Thyroid gland (tissue), 4 donors: Measurements from ENCODE around the gene CEBPB. TPM values are rescaled to one million over a fixed set of nuclear protein-coding genes. Genes with fewer than 3 reads are reported as not detected.
A peak's percentile ranks its signal among the peaks of the same experiment; 100 is the strongest.

ENCODE experiments used
- DNase-seq, 2 donors: peaks; one replicate each; pipeline ENCODE4 v3.0.0-alpha.2; 2019
- H3K27ac ChIP-seq, 3 donors: fragments of 200-600 bp; sonication (generic); 1 replicate in 2 of 3; 2 replicates in 1 of 3; pipeline ENCODE4 v1.5.1; 2016 to 2019; ENCODE audit warnings: mild to moderate bottlenecking in 1 of 3, moderate library complexity in 1 of 3
- H3K27me3 ChIP-seq: fragments of 200-600 bp; sonication (generic); one replicate; pipeline ENCODE4 v1.5.1; 2019
- H3K36me3 ChIP-seq, 2 donors: fragments of 200-600 bp; sonication (generic); one replicate each; pipeline ENCODE4 v1.5.1; 2016 to 2019
- H3K4me1 ChIP-seq, 2 donors: fragments of 200-600 bp; sonication (generic); one replicate each; pipeline ENCODE4 v1.5.1; 2017 to 2019
- H3K4me3 ChIP-seq, 3 donors: fragments of 200-600 bp; sonication (generic); replicated peaks in 1 of 3; 1 replicate in 2 of 3; 2 replicates in 1 of 3; pipeline ENCODE4 v1.5.1; 2016; ENCODE audit warnings: mild to moderate bottlenecking in 1 of 3
- H3K9me3 ChIP-seq: fragments of 200-600 bp; sonication (generic); one replicate; pipeline ENCODE4 v1.5.1; 2017
- CTCF ChIP-seq, 6 experiments: fragments of 200-600 bp in 3 of 6; fragments of 450-650 bp in 3 of 6; sonication (generic) in 3 of 6; IDR thresholded peaks; one replicate each; pipeline ENCODE4 v1.5.1; 2016 to 2019; ENCODE audit warnings: antibody characterized with exemption in 6 of 6, mild to moderate bottlenecking in 2 of 6, inconsistent platforms in 1 of 6, moderate library complexity in 1 of 6
- POLR2A ChIP-seq, 2 donors: fragments of 450-650 bp; IDR thresholded peaks; one replicate each; pipeline ENCODE4 v1.6.1; 2017; ENCODE audit warnings: antibody characterized with exemption in 2 of 2, mild to moderate bottlenecking in 2 of 2, moderate library complexity in 1 of 2
- WGBS, 2 donors: methylation state at CpG; one replicate each; pipeline ENCODE4 v1.1.5; 2017; 5-methylcytosine and 5-hydroxymethylcytosine counted together
- intact Hi-C: fragments of 100-400 bp; cut with DNase I; formaldehyde crosslinking; loops from one replicate; pipeline ENCODE4 v1.15.1; 2023
- total RNA-seq, 4 donors: library from RNA; depleted of rRNA; stranded (reverse); fragments of >200 nt; gene quantifications; one replicate each; pipeline ENCODE4 v1.2.3, GENCODE V29; 2016

Gene CEBPB
- total RNA-seq, 4 donors from 2014 or later = 61.7 to 132 (median 104) TPM

- peak overlapping the region in 1 of 3 donors; percentile 98 for H3K27ac ChIP-seq
- peaks cover 13 to 23% of the 10 kb centered on the region in 2 donors for H3K4me1 ChIP-seq
- 89 to 94% methylated on average over 13 of the region's 18 CpGs for WGBS, 2 donors
- H3K9me3 ChIP-seq = no peaks in the 10 kb centered on the region
- no peak for TF ChIP-seq POLR2A (IDR thresholded peaks at IDR 0.05)
- TF ChIP-seq CTCF (IDR thresholded peaks at IDR 0.05) = no peak
- no peak overlapping the region for H3K4me3 ChIP-seq
- DNase-seq = no peak
- intact Hi-C loops = loop anchor here (2.0 to 5.0 kb wide), 2 partner anchors 272 to 388 kb away; no protein-coding TSS in a partner anchor
- H3K27me3 ChIP-seq = no peaks in the 10 kb centered on the region
- peaks cover 8 to 12% of the 10 kb centered on the region in 2 donors for H3K36me3 ChIP-seq
Observed at GRCh38 chr20:50188879-50189680, 1.6 kb upstream of the CEBPB start.

GRCh38 chr20:50189681-50190250, 864 bp upstream of the CEBPB start:
- Histone ChIP-seq H3K27ac (peak overlapping the region; percentile 98 to 99 (median 99)), H3K36me3 (peaks cover 13 to 18% of the 10 kb centered on the region in 2 donors), H3K27me3 (no peaks in the 10 kb centered on the region), H3K4me3 (peak overlapping the region in 1 of 3 donors; percentile 9), H3K9me3 (no peaks in the 10 kb centered on the region), H3K4me1 (peaks cover 20 to 30% of the 10 kb centered on the region in 2 donors)
- intact Hi-C loops = loop anchor here (2.0 to 5.0 kb wide), 2 partner anchors 271 to 388 kb away; no protein-coding TSS in a partner anchor
- WGBS, 2 donors = 66 to 95% methylated on average over 3 to 15 of the region's 29 CpGs
- DNase-seq = peak; percentile 41 to 50
- TF ChIP-seq POLR2A (IDR thresholded peaks at IDR 0.05) = no peak
- TF ChIP-seq CTCF (IDR thresholded peaks at IDR 0.05) = no peak

- WGBS, 2 donors = no CpG with 5 or more reads among the region's 69 CpGs
- Histone ChIP-seq H3K27me3 (no peaks in the 10 kb centered on the region), H3K9me3 (no peaks in the 10 kb centered on the region), H3K36me3 (peaks cover 13 to 18% of the 10 kb centered on the region in 2 donors), H3K27ac (peak overlapping the region; percentile 98 to 99 (median 99)), H3K4me3 (peak overlapping the region; percentile 90 to 96 (median 95)), H3K4me1 (peaks cover 33 to 39% of the 10 kb centered on the region in 2 donors)
- intact Hi-C loops = no loop called here
- peak; percentile 65 for DNase-seq
- TF ChIP-seq CTCF (IDR thresholded peaks at IDR 0.05) (no peak), POLR2A (IDR thresholded peaks at IDR 0.05) (no peak)
Observed at GRCh38 chr20:50191065-50191543, 474 bp downstream of the CEBPB start.

- H3K27ac ChIP-seq = peak overlapping the region; percentile 98 to 99 (median 99)
- intact Hi-C loops = no loop called here
- peaks cover 13 to 18% of the 10 kb centered on the region in 2 donors for H3K36me3 ChIP-seq
- H3K4me1 ChIP-seq = peaks cover 34 to 39% of the 10 kb centered on the region in 2 donors
- TF ChIP-seq CTCF (IDR thresholded peaks at IDR 0.05) (peak in 4 of 6 experiments; percentile 11 to 45 (median 44)), POLR2A (IDR thresholded peaks at IDR 0.05) (no peak)
- H3K4me3 ChIP-seq = peak overlapping the region; percentile 90 to 96 (median 95)
- peak; percentile 46 to 47 for DNase-seq
- no peaks in the 10 kb centered on the region for H3K27me3 ChIP-seq
- 0 to 1% methylated on average over 11 to 24 of the region's 96 CpGs for WGBS, 2 donors
- H3K9me3 ChIP-seq = no peaks in the 10 kb centered on the region
Observed at GRCh38 chr20:50191544-50192363, 1.1 kb downstream of the CEBPB start.
